Aorta (tissue), 5 donors: Measurements from ENCODE around the gene SART3. TPM values are rescaled to one million over a fixed set of nuclear protein-coding genes. Genes with fewer than 3 reads are reported as not detected.
"Not testable (repeated sequence)": the region's sequence is repeated elsewhere in the genome, so short reads cannot be mapped to it uniquely, and the experiment has no call there.

Source experiments
- ATAC-seq: fragments of 200-7000 bp; cut with Tn5 transposase; one replicate; pipeline ENCODE4 v1.9.1; 2022; ENCODE audit warnings: moderate library complexity; ENCODE audit not compliant: low FRiP score
- DNase-seq, 2 donors: peaks; one replicate each; pipeline ENCODE4 v3.0.0-alpha.2; 2020
- H3K27ac ChIP-seq, 2 donors: one replicate each; pipeline ENCODE4 v1.5.1; 2013; ENCODE audit warnings: low read length in 2 of 2, mild to moderate bottlenecking in 2 of 2, moderate library complexity in 2 of 2, control low read depth in 1 of 2, inconsistent platforms in 1 of 2, low read depth in 1 of 2
- H3K27me3 ChIP-seq, 2 donors: one replicate each; pipeline ENCODE4 v1.6.1; 2013; ENCODE audit warnings: control low read depth in 1 of 2, low read length in 1 of 2, mild to moderate bottlenecking in 1 of 2, moderate library complexity in 1 of 2; ENCODE audit not compliant: insufficient read depth in 2 of 2, control insufficient read depth in 1 of 2
- H3K36me3 ChIP-seq, 2 donors: one replicate each; pipeline ENCODE4 v1.6.1; 2013; ENCODE audit warnings: control low read depth in 1 of 2, low read length in 1 of 2, mild to moderate bottlenecking in 1 of 2; ENCODE audit not compliant: insufficient read depth in 2 of 2, control insufficient read depth in 1 of 2
- H3K4me1 ChIP-seq, 2 donors: one replicate each; pipeline ENCODE4 v1.6.1; 2013; ENCODE audit warnings: low read length in 2 of 2, control low read depth in 1 of 2, mild to moderate bottlenecking in 1 of 2, moderate library complexity in 1 of 2; ENCODE audit not compliant: insufficient read depth in 2 of 2, control insufficient read depth in 1 of 2
- H3K4me3 ChIP-seq, 2 donors: one replicate each; pipeline ENCODE4 v1.5.1; 2013; ENCODE audit warnings: low read length in 2 of 2, control low read depth in 1 of 2, mild to moderate bottlenecking in 1 of 2
- H3K9me3 ChIP-seq: one replicate; pipeline ENCODE4 v1.6.1; 2013; ENCODE audit warnings: mild to moderate bottlenecking, low read length; ENCODE audit not compliant: control insufficient read depth
- WGBS, 2 donors: extraction: QIAGEN DNeasy Blood & Tissue Kit; methylation state at CpG; one replicate each; pipeline ENCODE4 v1.1.7; 2013; 5-methylcytosine and 5-hydroxymethylcytosine counted together
- intact Hi-C, 2 donors: fragments of 100-400 bp; cut with DNase I; formaldehyde crosslinking; loops; one replicate each; pipeline versions ENCODE4 v1.14.2 to v1.15.0; 2022
- polyA plus RNA-seq, 2 donors: library from polyadenylated mRNA; stranded (reverse); fragments of 200-250 nt; gene quantifications; one replicate each; pipeline ENCODE4 v1.2.3, GENCODE V29; 2013
- total RNA-seq, 2 donors: library from RNA; stranded (reverse); fragmentation: NEBNext Ultra II Directional; extraction: Animal tissue kit (Norgen Biotek cat#: 25700); gene quantifications; one replicate each; pipeline ENCODE4 v1.2.1, GENCODE V29; 2021
- donor health status: healthy with polysubstance abuse.
- donor health status: Bipolar disorder and iron deficiency.
- donor health status: DM: no; HTN: no; CAD: no.
- donor health status: DM: no; HTN: no; CAD: no.
- donor health status: DM: yes; HTN: yes; CAD: no.

The SART3 gene
- total and polyA plus RNA-seq, 4 donors, result 11.5 to 51.3 (median 35.0) TPM

DNA sequence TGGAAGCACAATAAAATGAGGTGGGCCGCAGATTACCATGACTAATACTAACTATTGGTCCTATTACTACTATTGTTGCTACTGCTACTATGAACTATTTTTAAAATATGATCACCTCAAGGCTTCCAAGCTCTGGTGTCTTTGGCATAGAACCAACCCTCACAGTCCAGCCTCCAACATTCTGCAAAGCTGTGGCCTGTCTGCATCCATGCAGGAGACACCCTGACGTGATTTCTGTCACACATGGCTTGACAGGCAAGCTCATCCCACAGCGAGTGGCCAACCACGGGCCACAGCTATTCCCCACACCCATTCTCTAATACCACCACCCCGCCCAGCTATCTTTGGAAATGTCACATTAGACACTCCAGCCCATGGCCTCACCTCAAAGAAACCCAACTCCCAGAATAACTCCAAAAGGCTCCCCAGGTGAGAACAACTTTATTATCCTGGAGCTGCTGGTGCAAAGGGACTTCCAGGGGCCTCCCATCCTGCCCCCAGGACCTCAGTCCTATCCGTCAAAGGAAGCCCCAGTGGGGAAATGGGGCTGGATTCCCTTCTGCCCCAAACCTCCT lies 15.8 kb upstream of the SART3 start:
- Histone ChIP-seq H3K9me3 (no peaks in the 10 kb centered on the region), H3K27me3 (no peaks in the 10 kb centered on the region), H3K4me3 (no peak overlapping the region), H3K27ac (no peak overlapping the region), H3K4me1 (no peaks in the 10 kb centered on the region), H3K36me3 (no peaks in the 10 kb centered on the region)
- DNase-seq (no peak), ATAC-seq (no peak)
- intact Hi-C loops, result no loop called here
- WGBS, 2 donors, result 54 to 55% methylated on average over 6 of the region's 6 CpGs

DNA sequence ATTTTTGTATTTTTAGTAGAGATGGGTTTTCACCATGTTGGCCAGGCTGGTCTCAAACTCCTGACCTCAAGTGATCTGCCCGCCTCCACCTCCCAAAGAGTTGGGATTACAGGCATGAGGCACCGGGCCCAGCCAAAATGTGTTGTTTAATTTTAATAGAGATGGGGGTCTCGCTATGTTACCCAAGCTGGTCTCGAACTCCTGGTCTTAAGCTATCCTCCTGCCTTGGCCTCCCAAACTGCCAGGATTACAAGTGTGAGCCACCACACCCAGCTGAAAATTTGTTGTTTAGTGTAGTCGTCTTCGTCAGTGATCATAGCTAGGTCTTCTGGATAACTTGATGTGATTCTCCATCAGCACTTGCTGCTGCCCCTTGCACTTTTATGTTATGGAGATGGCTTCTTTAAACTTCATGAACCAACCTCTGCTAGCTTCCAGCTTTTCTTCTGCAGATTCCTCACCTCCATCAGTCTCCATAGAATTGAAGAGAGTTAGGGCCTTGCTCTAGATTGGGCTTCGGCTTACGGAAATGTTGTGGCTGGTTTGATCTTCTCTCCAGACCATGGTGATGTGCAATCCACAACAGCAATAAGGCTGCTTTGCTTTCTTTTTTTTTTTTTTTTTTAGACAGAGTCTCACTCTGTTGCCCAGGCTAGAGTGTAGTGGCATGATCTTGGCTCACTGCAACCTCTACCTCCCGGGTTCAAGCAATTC lies 14.4 kb upstream of the SART3 start:
- no peak for DNase-seq
- H3K4me1 ChIP-seq, result no peaks in the 10 kb centered on the region
- 93 to 94% methylated on average over 9 of the region's 9 CpGs for WGBS, 2 donors
- intact Hi-C loops, result no loop called here
- H3K27ac ChIP-seq, result no peak overlapping the region
- no peak for ATAC-seq
- no peaks in the 10 kb centered on the region for H3K9me3 ChIP-seq
- H3K36me3 ChIP-seq, result no peaks in the 10 kb centered on the region
- H3K4me3 ChIP-seq, result no peak overlapping the region
- no peaks in the 10 kb centered on the region for H3K27me3 ChIP-seq

DNA sequence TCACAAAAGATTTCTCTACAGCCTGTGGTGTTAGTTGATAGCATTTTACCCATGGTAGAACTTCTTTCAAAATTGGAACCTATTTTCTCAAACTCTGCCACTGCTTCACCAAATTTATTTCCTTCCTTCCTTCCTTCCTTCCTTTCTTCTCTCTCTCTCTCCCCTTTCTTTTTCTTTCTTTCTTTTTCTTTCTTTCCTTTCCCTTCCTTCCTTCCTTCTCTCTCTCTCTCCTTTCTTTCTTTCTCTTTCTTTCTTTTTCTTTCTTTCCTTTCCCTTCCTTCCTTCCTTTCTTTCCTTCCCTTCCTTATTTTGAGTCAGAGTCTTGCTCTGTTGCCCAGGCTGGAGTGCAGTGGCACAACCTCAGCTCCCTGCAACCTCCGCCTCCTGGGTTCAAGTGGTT lies 13.3 kb upstream of the SART3 start:
- H3K4me3 ChIP-seq, H3K4me1 ChIP-seq, H3K9me3 ChIP-seq, intact Hi-C loops, H3K27me3 ChIP-seq, DNase-seq, ATAC-seq, H3K27ac ChIP-seq, H3K36me3 ChIP-seq: not testable (repeated sequence)
- 96 to 97% methylated on average over 1 of the region's 1 CpG for WGBS, 2 donors

DNA sequence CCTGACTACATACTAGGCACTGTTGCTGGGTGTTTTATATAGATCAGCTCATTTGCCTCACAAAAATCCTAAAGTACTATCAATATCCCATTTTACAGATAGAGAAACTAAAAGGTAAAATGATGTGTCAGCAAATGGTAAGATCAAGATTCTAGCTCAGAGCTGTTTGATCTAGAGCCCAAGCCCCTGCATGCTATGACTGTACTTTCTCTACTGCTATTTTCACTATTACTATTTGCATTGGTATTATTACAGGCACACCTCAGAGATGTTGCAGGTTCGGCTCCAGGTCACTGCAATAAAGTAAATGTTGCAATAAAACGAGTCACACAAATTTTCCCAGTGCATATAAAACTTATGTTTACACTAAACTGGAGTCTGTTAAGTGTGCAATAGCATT lies 12.3 kb upstream of the SART3 start:
- no peaks in the 10 kb centered on the region for H3K9me3 ChIP-seq
- ATAC-seq, result no peak
- no peaks in the 10 kb centered on the region for H3K27me3 ChIP-seq
- no peaks in the 10 kb centered on the region for H3K4me1 ChIP-seq
- no peak overlapping the region for H3K4me3 ChIP-seq
- H3K27ac ChIP-seq, result no peak overlapping the region
- WGBS, 2 donors, result 53 to 71% methylated on average over 2 of the region's 2 CpGs
- intact Hi-C loops, result no loop called here
- H3K36me3 ChIP-seq, result peaks cover 0 to 5% of the 10 kb centered on the region in 2 donors
- no peak for DNase-seq

DNA sequence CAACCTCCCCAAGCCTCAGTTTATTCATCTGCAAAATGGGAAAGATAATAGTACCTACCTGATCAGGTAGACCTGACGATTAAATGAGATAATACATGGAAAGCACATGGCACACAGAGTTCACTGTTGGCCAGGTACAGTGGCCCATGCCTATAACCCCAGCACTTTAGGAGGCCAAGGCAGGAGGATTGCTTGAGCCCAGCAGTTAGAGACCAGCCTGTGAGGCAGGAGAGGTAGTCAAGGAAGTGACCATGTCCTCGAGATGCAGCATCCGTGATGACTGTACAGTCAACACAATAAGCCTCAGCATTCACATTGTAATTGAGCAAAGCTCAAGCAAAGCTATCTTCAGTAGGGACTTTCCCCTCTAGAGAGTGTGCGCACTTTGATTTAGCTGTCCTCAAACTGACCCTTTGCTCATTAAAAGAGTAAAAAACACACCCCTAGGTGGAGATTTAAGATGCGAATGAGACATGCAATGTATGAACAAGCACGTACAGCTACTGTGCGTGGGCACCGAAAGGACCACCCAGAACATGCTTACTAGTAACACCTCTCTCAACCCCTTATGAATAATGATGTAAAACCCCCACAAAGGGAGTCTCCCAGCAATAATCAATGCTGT lies 11.3 kb upstream of the SART3 start:
- whole genome bisulfite sequencing, 2 donors, result 72 to 79% methylated on average over 8 of the region's 8 CpGs
- H3K27me3 ChIP-seq, result no peaks in the 10 kb centered on the region
- no peak for ATAC-seq
- no peak overlapping the region for H3K27ac ChIP-seq
- no peak overlapping the region for H3K4me3 ChIP-seq
- H3K4me1 ChIP-seq, result no peaks in the 10 kb centered on the region
- H3K9me3 ChIP-seq, result no peaks in the 10 kb centered on the region
- intact Hi-C loops, result no loop called here
- peaks cover 0 to 10% of the 10 kb centered on the region in 2 donors for H3K36me3 ChIP-seq
- DNase-seq, result no peak

DNA sequence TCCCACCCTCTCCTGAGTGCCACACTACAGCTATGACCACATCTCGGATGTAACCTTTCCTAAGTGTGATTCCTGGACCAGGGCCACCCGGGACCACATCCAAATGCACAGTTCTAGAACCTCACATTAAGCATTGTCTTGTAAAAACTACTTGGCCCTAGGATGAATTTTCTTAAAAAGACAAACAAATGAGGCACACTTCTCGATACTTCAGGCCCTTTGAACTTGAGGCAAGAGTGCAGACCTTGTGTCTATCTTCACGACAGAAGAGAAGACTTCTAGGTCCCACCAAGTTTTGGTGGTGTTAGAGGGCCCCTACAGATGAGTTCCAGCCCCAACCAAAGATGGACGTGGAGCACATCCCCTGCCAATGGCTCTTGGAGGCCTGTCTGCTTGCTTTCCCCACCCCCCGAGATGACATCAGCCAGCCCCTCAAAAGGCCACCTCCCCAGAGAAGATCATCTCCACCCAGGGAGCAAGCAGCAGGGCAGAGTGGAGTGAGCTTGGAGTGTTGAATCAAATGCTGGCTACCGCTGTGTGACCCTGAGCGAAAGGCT lies 10.7 kb upstream of the SART3 start:
- H3K4me3 ChIP-seq, result no peak overlapping the region
- peaks cover 0 to 15% of the 10 kb centered on the region in 2 donors for H3K36me3 ChIP-seq
- H3K4me1 ChIP-seq, result no peaks in the 10 kb centered on the region
- no peaks in the 10 kb centered on the region for H3K9me3 ChIP-seq
- H3K27me3 ChIP-seq, result no peaks in the 10 kb centered on the region
- intact Hi-C loops, result no loop called here
- DNase-seq (no peak), ATAC-seq (no peak)
- no peak overlapping the region for H3K27ac ChIP-seq
- WGBS, 2 donors, result 77 to 78% methylated on average over 8 of the region's 8 CpGs

DNA sequence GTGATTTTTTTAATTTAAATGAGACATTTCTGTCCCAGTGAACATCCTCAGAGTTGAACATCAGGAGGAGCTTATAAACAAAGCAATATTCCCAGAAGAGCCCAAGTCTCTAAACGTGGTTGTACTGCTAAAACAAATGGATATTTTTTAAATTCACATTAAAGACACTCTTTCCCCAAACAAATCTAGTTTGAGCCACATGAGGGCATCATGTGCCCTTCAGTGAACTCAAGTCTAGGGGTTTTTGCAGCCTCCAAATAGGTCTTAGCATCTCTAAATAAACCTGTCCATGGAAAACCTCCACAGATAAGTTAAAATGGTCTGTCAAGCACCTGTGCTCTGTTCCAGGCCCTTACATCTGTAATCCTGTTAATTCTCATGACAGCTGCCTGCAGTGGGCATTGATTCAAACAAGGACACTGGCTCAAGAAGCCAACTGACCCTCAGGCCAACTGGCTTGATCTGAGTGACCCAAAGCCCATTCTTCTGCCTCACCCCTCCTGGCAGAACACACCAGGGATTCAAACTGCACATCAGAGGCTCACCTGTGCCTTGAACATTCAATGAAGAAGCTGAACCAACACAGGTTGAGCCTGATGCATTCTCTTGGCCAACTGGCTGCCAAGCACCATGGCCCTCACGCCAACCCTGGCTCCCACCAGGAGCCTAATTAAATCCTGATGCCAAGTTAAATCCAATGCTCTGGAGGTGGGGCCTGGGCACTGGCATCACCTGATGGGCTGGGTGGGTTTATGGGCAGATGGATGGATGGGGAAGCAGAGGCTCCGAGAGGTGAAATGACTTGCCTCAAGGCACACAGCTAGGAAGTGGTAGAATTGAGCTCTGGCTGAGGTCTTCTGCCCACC lies 10.0 kb upstream of the SART3 start:
- H3K4me3 ChIP-seq, result no peak overlapping the region
- H3K9me3 ChIP-seq, result no peaks in the 10 kb centered on the region
- no peak for DNase-seq
- H3K27ac ChIP-seq, result no peak overlapping the region
- intact Hi-C loops, result no loop called here
- H3K4me1 ChIP-seq, result no peaks in the 10 kb centered on the region
- ATAC-seq, result no peak
- peaks cover 0 to 17% of the 10 kb centered on the region in 2 donors for H3K36me3 ChIP-seq
- WGBS, 2 donors, result 60 to 61% methylated on average over 3 of the region's 3 CpGs
- no peaks in the 10 kb centered on the region for H3K27me3 ChIP-seq

DNA sequence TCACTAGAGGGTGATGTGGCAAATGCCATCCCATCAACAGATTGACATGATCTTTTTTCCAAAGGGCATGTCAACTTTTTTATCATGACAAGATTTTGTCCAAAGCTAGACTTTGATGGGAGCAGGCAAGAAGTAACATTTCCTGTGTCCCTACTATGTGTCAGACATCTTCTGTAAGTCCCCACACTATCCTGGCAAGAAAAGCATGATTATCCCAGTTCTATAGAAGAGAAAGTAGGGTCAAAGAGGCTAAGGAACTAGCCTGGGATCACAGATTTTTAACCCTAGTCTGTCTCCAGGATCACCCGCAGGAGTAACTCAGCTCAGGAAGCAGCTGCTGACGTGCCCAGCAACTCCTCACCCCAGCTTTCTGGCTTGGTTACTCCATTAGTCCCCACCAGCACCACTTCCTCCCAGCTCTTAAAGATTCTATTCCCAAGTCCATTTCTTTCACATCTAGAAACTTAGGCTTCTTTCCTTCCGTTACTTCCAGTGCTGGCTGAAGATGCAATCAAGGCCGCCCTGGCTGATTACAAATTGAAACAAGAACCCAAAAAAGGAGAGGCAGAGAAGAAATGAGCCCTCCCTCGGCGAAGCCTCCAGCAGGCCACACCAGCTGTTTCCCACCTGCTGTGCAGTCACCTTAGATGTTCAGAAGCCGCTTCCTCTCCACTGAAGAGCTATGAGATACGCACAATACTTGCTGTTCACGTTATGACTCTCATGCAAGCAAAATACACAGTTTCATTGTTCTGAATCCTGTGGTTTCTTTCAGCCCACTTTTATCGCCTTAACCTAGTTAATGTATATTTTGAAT lies 7.6 kb upstream of the SART3 start:
- WGBS, 2 donors, result 83 to 84% methylated on average over 10 of the region's 10 CpGs
- Histone ChIP-seq H3K36me3 (peaks cover 0 to 20% of the 10 kb centered on the region in 2 donors), H3K27ac (no peak overlapping the region), H3K9me3 (no peaks in the 10 kb centered on the region), H3K4me3 (no peak overlapping the region), H3K27me3 (no peaks in the 10 kb centered on the region), H3K4me1 (no peaks in the 10 kb centered on the region)
- intact Hi-C loops, result loop anchor here (5.0 to 10.0 kb wide), 3 partner anchors 49 to 384 kb away; partner anchors contain the start of gene SSH1 (in 1 of the 2)
- no peak for ATAC-seq
- no peak for DNase-seq
